Thymus (tissue), 11 donors: ENCODE results near the gene KIF14. TPM values are rescaled to one million over a fixed set of nuclear protein-coding genes. Genes with fewer than 3 reads are reported as not detected.
A peak's percentile ranks its signal among the peaks of the same experiment; 100 is the strongest.
"Not testable (repeated sequence)": the region's sequence is repeated elsewhere in the genome, so short reads cannot be mapped to it uniquely, and the experiment has no call there.

Source experiments
- DNase-seq, 9 donors: peaks; one replicate each; pipeline ENCODE4 v3.0.0-alpha.2; 2013; ENCODE audit warnings: low spot score in 9 of 9, low read depth in 6 of 9, missing footprints in 1 of 9
- H3K27ac ChIP-seq, 2 donors: one replicate each; pipeline ENCODE4 v1.5.1; 2013; ENCODE audit warnings: control low read depth in 1 of 2, low read depth in 1 of 2, low read length in 1 of 2, mild to moderate bottlenecking in 1 of 2, moderate library complexity in 1 of 2
- H3K27me3 ChIP-seq, 2 donors: one replicate each; pipeline ENCODE4 v1.5.1; 2013; ENCODE audit warnings: low read length in 1 of 2; ENCODE audit not compliant: control insufficient read depth in 2 of 2, insufficient read depth in 1 of 2
- H3K36me3 ChIP-seq, 2 donors: one replicate each; pipeline ENCODE4 v1.5.1; 2013; ENCODE audit warnings: low read length in 1 of 2, mild to moderate bottlenecking in 1 of 2, moderate library complexity in 1 of 2; ENCODE audit not compliant: control insufficient read depth in 2 of 2, insufficient read depth in 2 of 2
- H3K4me1 ChIP-seq, 2 donors: one replicate each; pipeline ENCODE4 v1.5.1; 2013; ENCODE audit warnings: low read length in 2 of 2; ENCODE audit not compliant: control insufficient read depth in 2 of 2, insufficient read depth in 2 of 2
- H3K4me3 ChIP-seq, 2 donors: one replicate each; pipeline ENCODE4 v1.5.1; 2013; ENCODE audit warnings: low read length in 2 of 2, control low read depth in 1 of 2, mild to moderate bottlenecking in 1 of 2
- H3K9me3 ChIP-seq, 2 donors: one replicate each; pipeline ENCODE4 v1.5.1; 2013; ENCODE audit warnings: low read length in 1 of 2, mild to moderate bottlenecking in 1 of 2; ENCODE audit not compliant: control insufficient read depth in 2 of 2, insufficient read depth in 1 of 2
- WGBS: extraction: QIAGEN DNeasy Blood & Tissue Kit; methylation state at CpG from one replicate; pipeline ENCODE4 v1.1.7; 2013; 5-methylcytosine and 5-hydroxymethylcytosine counted together
- polyA plus RNA-seq: library from polyadenylated mRNA; stranded (reverse); fragments of 200-250 nt; gene quantifications from one replicate; pipeline ENCODE4 v1.2.3, GENCODE V29; 2013
- total RNA-seq: library from RNA; stranded (reverse); fragments of 120-200 nt; gene quantifications from one replicate; pipeline ENCODE4 v1.2.4, GENCODE V29; 2013
- donor health status: healthy.

Gene KIF14
- total and polyA plus RNA-seq, 2 donors = 1.4 to 14.4 TPM

- Histone ChIP-seq H3K36me3 (peaks cover 18 to 35% of the 10 kb centered on the region in 2 donors), H3K9me3 (no peaks in the 10 kb centered on the region), H3K4me1 (no peaks in the 10 kb centered on the region), H3K27ac (no peak overlapping the region), H3K27me3 (no peaks in the 10 kb centered on the region), H3K4me3 (no peak overlapping the region)
- WGBS = 12% methylated on average over 1 of the region's 1 CpG
- DNase-seq = no peak
Observed at GRCh38 chr1:200561856-200562214, 58.7 kb downstream of the KIF14 start.

GRCh38 chr1:200558866-200559459 lies 61.6 kb downstream of the KIF14 start:
- Histone ChIP-seq H3K4me1 (no peaks in the 10 kb centered on the region), H3K27ac (no peak overlapping the region), H3K4me3 (no peak overlapping the region), H3K36me3 (peaks cover 8 to 31% of the 10 kb centered on the region in 2 donors), H3K27me3 (no peaks in the 10 kb centered on the region), H3K9me3 (no peaks in the 10 kb centered on the region)
- WGBS = 64% methylated on average over 2 of the region's 2 CpGs
- peak in 7 of 9 donors; percentile 29 to 68 (median 48) for DNase-seq

- H3K9me3 ChIP-seq = no peaks in the 10 kb centered on the region
- peak in 7 of 9 donors; percentile 39 to 81 (median 53) for DNase-seq
Observed at GRCh38 chr1:200556002-200556401, 64.5 kb downstream of the KIF14 start.

GRCh38 chr1:200552737-200553136 lies 67.8 kb downstream of the KIF14 start:
- not testable (repeated sequence) for H3K4me1 ChIP-seq, H3K27me3 ChIP-seq, H3K4me3 ChIP-seq, H3K9me3 ChIP-seq, H3K27ac ChIP-seq, DNase-seq
- WGBS = 96% methylated on average over 6 of the region's 6 CpGs
- H3K36me3 ChIP-seq = peaks cover under 1 to 20% of the 10 kb centered on the region in 2 donors

More at GRCh38 chr1:200556002-200556401, 64.5 kb downstream of the KIF14 start:
- Histone ChIP-seq H3K27me3 (no peaks in the 10 kb centered on the region), H3K36me3 (peaks cover 3 to 30% of the 10 kb centered on the region in 2 donors), H3K27ac (no peak overlapping the region), H3K4me1 (no peaks in the 10 kb centered on the region), H3K4me3 (no peak overlapping the region)

GRCh38 chr1:200550367-200550766 lies 70.2 kb downstream of the KIF14 start:
- H3K4me1 ChIP-seq = peaks cover 12 to 26% of the 10 kb centered on the region in 2 donors
- H3K36me3 ChIP-seq = peaks cover 0 to 9% of the 10 kb centered on the region in 2 donors
- H3K27ac ChIP-seq = no peak overlapping the region
- H3K4me3 ChIP-seq = no peak overlapping the region
- DNase-seq = no peak
- H3K27me3 ChIP-seq = no peaks in the 10 kb centered on the region
- H3K9me3 ChIP-seq = no peaks in the 10 kb centered on the region

- 59% methylated on average over 4 of the region's 4 CpGs for WGBS
- peaks cover 0 to 3% of the 10 kb centered on the region in 2 donors for H3K36me3 ChIP-seq
- peaks cover 12 to 27% of the 10 kb centered on the region in 2 donors for H3K4me1 ChIP-seq
- no peaks in the 10 kb centered on the region for H3K27me3 ChIP-seq
- no peaks in the 10 kb centered on the region for H3K9me3 ChIP-seq
- DNase-seq = peak in 1 of 9 donors; percentile 51
- H3K4me3 ChIP-seq = no peak overlapping the region
- peak overlapping the region; percentile 25 to 71 for H3K27ac ChIP-seq
Observed at GRCh38 chr1:200547386-200547785, 73.2 kb downstream of the KIF14 start.

- DNase-seq = peak in 1 of 9 donors; percentile 58
- 33% methylated on average over 6 of the region's 6 CpGs for WGBS
Observed at GRCh38 chr1:200546577-200546976, 74.0 kb downstream of the KIF14 start.

GRCh38 chr1:200542162-200542561 lies 78.4 kb downstream of the KIF14 start:
- no peak overlapping the region for H3K27ac ChIP-seq
- no peaks in the 10 kb centered on the region for H3K27me3 ChIP-seq
- H3K36me3 ChIP-seq = no peaks in the 10 kb centered on the region
- no peak overlapping the region for H3K4me3 ChIP-seq
- H3K4me1 ChIP-seq = peaks cover 14 to 29% of the 10 kb centered on the region in 2 donors
- no peak for DNase-seq
- H3K9me3 ChIP-seq = no peaks in the 10 kb centered on the region
- 98% methylated on average over 2 of the region's 2 CpGs for WGBS

More at GRCh38 chr1:200546577-200546976, 74.0 kb downstream of the KIF14 start:
- Histone ChIP-seq H3K27ac (peak overlapping the region in 1 of 2 donors; percentile 46), H3K36me3 (no peaks in the 10 kb centered on the region), H3K9me3 (no peaks in the 10 kb centered on the region), H3K27me3 (no peaks in the 10 kb centered on the region), H3K4me1 (peaks cover 12 to 27% of the 10 kb centered on the region in 2 donors), H3K4me3 (no peak overlapping the region)

- WGBS = 100% methylated on average over 1 of the region's 1 CpG
Observed at GRCh38 chr1:200540281-200540680, 80.3 kb downstream of the KIF14 start.

More at GRCh38 chr1:200540281-200540680, 80.3 kb downstream of the KIF14 start:
- DNase-seq = no peak
- no peak overlapping the region for H3K4me3 ChIP-seq
- no peaks in the 10 kb centered on the region for H3K27me3 ChIP-seq
- no peaks in the 10 kb centered on the region for H3K9me3 ChIP-seq
- no peak overlapping the region for H3K27ac ChIP-seq
- peaks cover 14 to 32% of the 10 kb centered on the region in 2 donors for H3K4me1 ChIP-seq
- no peaks in the 10 kb centered on the region for H3K36me3 ChIP-seq
